Testis (tissue), 2 donors: ENCODE data around the gene CPD.

Experiments used
- CTCF ChIP-seq, 3 experiments: fragments of 450-650 bp in 2 of 3; fragments of 200-600 bp in 1 of 3; sonication (generic) in 1 of 3; IDR thresholded peaks; one replicate each; pipeline ENCODE4 v1.5.1; 2016 to 2019; ENCODE audit warnings: antibody characterized with exemption in 3 of 3, mild to moderate bottlenecking in 2 of 3, moderate library complexity in 1 of 3
- POLR2A ChIP-seq: fragments of 450-650 bp; IDR thresholded peaks from one replicate; pipeline ENCODE4 v1.6.1; 2017; ENCODE audit warnings: antibody characterized with exemption, mild to moderate bottlenecking, moderate library complexity

DNA sequence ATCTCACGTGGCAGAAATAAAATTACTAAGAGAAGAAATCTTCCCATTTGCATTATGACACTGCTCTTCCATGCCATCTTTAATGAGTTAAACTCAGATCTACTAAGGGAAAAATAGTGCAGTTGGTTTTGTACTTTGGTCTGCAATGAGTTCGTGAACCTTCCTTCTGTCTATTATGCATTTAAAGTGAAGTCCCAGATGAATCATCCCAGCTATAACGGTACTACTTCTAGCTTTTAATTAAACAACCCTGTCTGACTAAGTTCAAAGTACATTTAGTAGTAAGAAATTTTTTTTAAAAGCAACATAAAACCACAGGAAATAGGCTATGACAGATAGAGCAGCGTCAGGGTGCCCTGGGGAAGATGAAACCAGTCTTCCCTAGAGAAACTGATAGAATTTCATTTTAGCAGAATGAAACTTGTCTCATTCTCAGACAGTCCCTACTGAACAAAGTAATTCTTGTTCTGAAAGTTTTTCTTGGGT, 46.6 kb upstream of the CPD start:
- TF ChIP-seq CTCF (IDR thresholded peaks at IDR 0.05) (no peak), POLR2A (no peak)
